PC-3 (cell line): ENCODE results near the gene STAB2.

ENCODE experiments used
- EZH2 ChIP-seq: fragments of 300-600 bp; sonication (generic); IDR thresholded peaks from one replicate; pipeline ENCODE4 v1.6.1; 2017; ENCODE audit warnings: antibody characterized with exemption, mild to moderate bottlenecking, low read length; ENCODE audit not compliant: unreplicated experiment
- EZH2phosphoT487 ChIP-seq: fragments of 300-600 bp; sonication (generic); IDR thresholded peaks from 2 replicates; pipeline ENCODE4 v1.6.1; 2018; ENCODE audit warnings: mild to moderate bottlenecking, antibody characterized with exemption, low read length, borderline replicate concordance
- TF ChIP-seq, protein P1 (sequence below): fragments of 300-600 bp; sonication (generic); conservative IDR thresholded peaks from 2 replicates; pipeline ENCODE4 v1.5.1; 2017; ENCODE audit warnings: antibody characterized with exemption, low read depth, mild to moderate bottlenecking, low read length

GRCh38 chr12:103573185-103573584, 13.9 kb upstream of the STAB2 start:
- TF ChIP-seq EZH2phosphoT487 (no peak), EZH2 (no peak)
- TF ChIP-seq, protein P1, sequence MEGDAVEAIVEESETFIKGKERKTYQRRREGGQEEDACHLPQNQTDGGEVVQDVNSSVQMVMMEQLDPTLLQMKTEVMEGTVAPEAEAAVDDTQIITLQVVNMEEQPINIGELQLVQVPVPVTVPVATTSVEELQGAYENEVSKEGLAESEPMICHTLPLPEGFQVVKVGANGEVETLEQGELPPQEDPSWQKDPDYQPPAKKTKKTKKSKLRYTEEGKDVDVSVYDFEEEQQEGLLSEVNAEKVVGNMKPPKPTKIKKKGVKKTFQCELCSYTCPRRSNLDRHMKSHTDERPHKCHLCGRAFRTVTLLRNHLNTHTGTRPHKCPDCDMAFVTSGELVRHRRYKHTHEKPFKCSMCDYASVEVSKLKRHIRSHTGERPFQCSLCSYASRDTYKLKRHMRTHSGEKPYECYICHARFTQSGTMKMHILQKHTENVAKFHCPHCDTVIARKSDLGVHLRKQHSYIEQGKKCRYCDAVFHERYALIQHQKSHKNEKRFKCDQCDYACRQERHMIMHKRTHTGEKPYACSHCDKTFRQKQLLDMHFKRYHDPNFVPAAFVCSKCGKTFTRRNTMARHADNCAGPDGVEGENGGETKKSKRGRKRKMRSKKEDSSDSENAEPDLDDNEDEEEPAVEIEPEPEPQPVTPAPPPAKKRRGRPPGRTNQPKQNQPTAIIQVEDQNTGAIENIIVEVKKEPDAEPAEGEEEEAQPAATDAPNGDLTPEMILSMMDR = no peak
